HepG2 (cell line): ENCODE measurements around the gene RECQL5. TPM values are rescaled to one million over a fixed set of nuclear protein-coding genes. Genes with fewer than 3 reads are reported as not detected.
A peak's percentile ranks its signal among the peaks of the same experiment; 100 is the strongest.

Experiments
- ERF ChIP-seq: IDR thresholded peaks from 2 replicates; pipeline ENCODE4 v1.6.1; 2018; ENCODE audit warnings: missing biosample characterization, missing genetic modification reagents
- MLXIP ChIP-seq: sonication (generic); formaldehyde crosslinking; IDR thresholded peaks from 2 replicates; pipeline ENCODE4 v1.9.0; 2021; ENCODE audit warnings: missing genetic modification reagents, borderline replicate concordance
- PCBP1 ChIP-seq: fragments of 200-400 bp; formaldehyde crosslinking; IDR thresholded peaks from 2 replicates; pipeline ENCODE4 v1.6.1; 2017; ENCODE audit warnings: mild to moderate bottlenecking, low read depth, low read length, borderline replicate concordance
- STAG1 ChIP-seq: sonication (generic); formaldehyde crosslinking; IDR thresholded peaks from 2 replicates; pipeline ENCODE4 v1.4.0; 2020; ENCODE audit warnings: missing genetic modification reagents
- TFAP4 ChIP-seq: sonication (generic); IDR thresholded peaks from 2 replicates; pipeline ENCODE4 v1.6.1; 2016; ENCODE audit warnings: low read depth, borderline replicate concordance
- ZBTB2 ChIP-seq: sonication (generic); formaldehyde crosslinking; IDR thresholded peaks from 2 replicates; pipeline ENCODE4 v1.8.0; 2022; ENCODE audit warnings: low read depth, missing genetic modification reagents
- ZIK1 ChIP-seq: sonication (generic); formaldehyde crosslinking; IDR thresholded peaks from 2 replicates; pipeline ENCODE4 v1.5.0; 2020; ENCODE audit warnings: mild to moderate bottlenecking, low read depth, missing genetic modification reagents, borderline replicate concordance
- ZNF33B ChIP-seq: sonication (generic); formaldehyde crosslinking; IDR thresholded peaks from 2 replicates; pipeline ENCODE4 v1.5.1; 2020; ENCODE audit warnings: mild to moderate bottlenecking, missing genetic modification reagents
- polyA plus RNA-seq, 8 experiments: library from polyadenylated mRNA; depleted of rRNA in 3 of 8; stranded (reverse) in 7 of 8; unstranded in 1 of 8; fragments of >200 nt; fragmentation: Illumina TruSeq in 4 of 8; extraction: Trizol in 4 of 8; gene quantifications; 2 replicates each; pipeline versions ENCODE4 v1.2.1 to v1.2.3, GENCODE V29; 2011 to 2016; ENCODE audit warnings: low read depth in 4 of 8, missing spikeins in 1 of 8, mixed read lengths in 1 of 8; ENCODE audit not compliant: insufficient read depth in 1 of 8
- total RNA-seq, 5 experiments: library from RNA; depleted of rRNA; stranded (reverse); fragments of >200 nt; fragmentation: Illumina TruSeq; extraction: Trizol; gene quantifications; 2 replicates each; pipeline ENCODE4 v1.2.3, GENCODE V29; 2016; ENCODE audit warnings: low read depth in 1 of 5

The RECQL5 gene
- total and polyA plus RNA-seq, 2 of the 13 experiments (the other 11 are each of a cell fraction or from before 2014, with no cell fraction given), result 27.7 to 32.0 TPM

GRCh38 chr17:75617218-75617617 is 49.7 kb downstream of the RECQL5 start (continued):
- no peak for TF ChIP-seq MLXIP (CRISPR knock-in tag)
- no peak for TF ChIP-seq STAG1 (CRISPR knock-in tag)
- no peak for TF ChIP-seq ZIK1 (CRISPR knock-in tag)
- no peak for TF ChIP-seq ERF
- no peak for TF ChIP-seq ZBTB2
- no peak for TF ChIP-seq ZNF33B
- no peak for TF ChIP-seq PCBP1
- TF ChIP-seq TFAP4, result peak; percentile 81; the same call in 1 of the 2 replicates
